ENCODE measurements around the gene LRRC4B.

Gene LRRC4B

GRCh38 chr19:50501568-50502475, 66.4 kb downstream of the LRRC4B start:
- no peak for DNase-seq

- no peak for DNase-seq
These were observed 67.1 kb downstream of the LRRC4B start for GRCh38 chr19:50501186-50501567.

- DNase-seq = no peak
These were observed 67.5 kb downstream of the LRRC4B start for GRCh38 chr19:50500753-50501151.

- peak; percentile 70 for DNase-seq
These were observed 68.0 kb downstream of the LRRC4B start for GRCh38 chr19:50500060-50500752.

- no peak for DNase-seq
These were observed 69.8 kb downstream of the LRRC4B start for GRCh38 chr19:50498219-50499056.

GRCh38 chr19:50497022-50497405, 71.2 kb downstream of the LRRC4B start:
- DNase-seq = no peak

GRCh38 chr19:50496189-50497021, 71.8 kb downstream of the LRRC4B start:
- DNase-seq = peak; percentile 84

GRCh38 chr19:50495020-50495531, 73.2 kb downstream of the LRRC4B start:
- no peak for DNase-seq

- no peak for DNase-seq
These were observed 73.8 kb downstream of the LRRC4B start for GRCh38 chr19:50494186-50495019.

GRCh38 chr19:50493171-50493570, 75.1 kb downstream of the LRRC4B start:
- DNase-seq = no peak

- DNase-seq = peak; percentile 61
These were observed 75.8 kb downstream of the LRRC4B start for GRCh38 chr19:50492303-50493052.

- DNase-seq = no peak
These were observed 77.2 kb downstream of the LRRC4B start for GRCh38 chr19:50490991-50491472.

- no peak for DNase-seq
These were observed 77.8 kb downstream of the LRRC4B start for GRCh38 chr19:50490411-50490811.

GRCh38 chr19:50489461-50490011, 78.7 kb downstream of the LRRC4B start:
- no peak for DNase-seq

- no peak for DNase-seq
These were observed 79.6 kb downstream of the LRRC4B start for GRCh38 chr19:50488389-50489194.

- DNase-seq = no peak
These were observed 81.3 kb downstream of the LRRC4B start for GRCh38 chr19:50486823-50487515.

- DNase-seq = no peak
These were observed 82.8 kb downstream of the LRRC4B start for GRCh38 chr19:50485284-50485955.

- DNase-seq = no peak
These were observed 85.3 kb downstream of the LRRC4B start for GRCh38 chr19:50482916-50483315.

Data from retina (tissue), 1 donor.